DND-41 (cell line): ENCODE results near the gene TBX18.

Source experiments
- ATAC-seq: fragments of 200-7000 bp; cut with Tn5 transposase; 3 replicates; pipeline ENCODE4 v1.9.1; 2021; ENCODE audit warnings: low read depth; ENCODE audit not compliant: insufficient read depth
- DNase-seq: peaks from one replicate; pipeline ENCODE4 v3.0.0-alpha.2; 2020
- H2AFZ ChIP-seq: 2 replicates; pipeline ENCODE4 v1.6.0; 2012; ENCODE audit warnings: low read depth, low read length
- H3K27ac ChIP-seq: 2 replicates; pipeline ENCODE4 v1.5.1; 2012; ENCODE audit warnings: low read length, inconsistent platforms
- H3K27me3 ChIP-seq: fragments of 200-600 bp; sonication (generic); 2 replicates; pipeline ENCODE4 v1.6.0; 2012; ENCODE audit warnings: low read length, mild to moderate bottlenecking, inconsistent platforms; ENCODE audit not compliant: insufficient read depth, poor library complexity
- H3K36me3 ChIP-seq: 2 replicates; pipeline ENCODE4 v1.5.1; 2012; ENCODE audit warnings: low read length, inconsistent platforms; ENCODE audit not compliant: insufficient read depth
- H3K4me1 ChIP-seq: 2 replicates; pipeline ENCODE4 v1.5.1; 2012; ENCODE audit warnings: mild to moderate bottlenecking, low read length; ENCODE audit not compliant: insufficient read depth
- H3K4me2 ChIP-seq: 2 replicates; pipeline ENCODE4 v1.6.0; 2012; ENCODE audit warnings: mild to moderate bottlenecking, moderate library complexity, low read length, inconsistent platforms; ENCODE audit not compliant: insufficient read depth
- H3K4me3 ChIP-seq, 2 experiments: fragments of 200-600 bp in 1 of 2; shearing (Covaris generic) in 1 of 2; 2 replicates each; pipeline ENCODE4 v1.5.1; 2012 to 2016; ENCODE audit warnings: inconsistent platforms in 2 of 2, low read length in 2 of 2, mild to moderate bottlenecking in 2 of 2, low read depth in 1 of 2, moderate library complexity in 1 of 2
- H3K79me2 ChIP-seq: 2 replicates; pipeline ENCODE4 v1.6.0; 2012; ENCODE audit warnings: low read length, inconsistent platforms; ENCODE audit not compliant: insufficient read depth
- H3K9ac ChIP-seq: 2 replicates; pipeline ENCODE4 v1.6.0; 2012; ENCODE audit warnings: low read depth, mild to moderate bottlenecking, inconsistent platforms, low read length, moderate library complexity
- H3K9me3 ChIP-seq: 2 replicates; pipeline ENCODE4 v1.5.1; 2012; ENCODE audit warnings: low read length, moderate library complexity, mild to moderate bottlenecking, inconsistent platforms; ENCODE audit not compliant: insufficient read depth, severe bottlenecking
- H4K20me1 ChIP-seq: 2 replicates; pipeline ENCODE4 v1.6.0; 2012; ENCODE audit warnings: low read length; ENCODE audit not compliant: insufficient read depth
- CTCF ChIP-seq: IDR thresholded peaks from 2 replicates; pipeline ENCODE4 v1.5.1; 2012; ENCODE audit warnings: borderline replicate concordance, low read length, moderate library complexity, mild to moderate bottlenecking; ENCODE audit not compliant: poor library complexity, severe bottlenecking; ENCODE audit errors: extremely low read depth
- EZH2 ChIP-seq: IDR thresholded peaks from 3 replicates; pipeline ENCODE4 v1.6.1; 2012; ENCODE audit warnings: borderline replicate concordance, low read depth, mild to moderate bottlenecking, moderate library complexity, low read length, inconsistent platforms; ENCODE audit not compliant: severe bottlenecking

TBX18 gene

GRCh38 chr6:84808491-84809061 is 44.2 kb upstream of the TBX18 start:
- Histone ChIP-seq H3K27ac (no peak overlapping the region), H3K36me3 (no peaks in the 10 kb centered on the region), H3K4me2 (no peak overlapping the region), H2AFZ (no peak overlapping the region), H3K9ac (no peak overlapping the region), H3K9me3 (no peaks in the 10 kb centered on the region), H4K20me1 (no peaks in the 10 kb centered on the region), H3K79me2 (no peaks in the 10 kb centered on the region), H3K4me1 (0 out of 2 replicates have a peak, but pooled peaks cover 4% of the 10 kb centered on the region), H3K27me3 (no peaks in the 10 kb centered on the region), H3K4me3 (no peak overlapping the region)
- no peak for DNase-seq
- no peak for TF ChIP-seq CTCF
- TF ChIP-seq EZH2, result no peak
- ATAC-seq, result no peak

- H3K27me3 ChIP-seq, result no peaks in the 10 kb centered on the region
- no peak overlapping the region for H2AFZ ChIP-seq
- TF ChIP-seq CTCF (no peak), EZH2 (no peak)
- DNase-seq (no peak), ATAC-seq (no peak)
- H3K9me3 ChIP-seq, result no peaks in the 10 kb centered on the region
- H3K4me1 ChIP-seq, result 0 out of 2 replicates have a peak, but pooled peaks cover 13% of the 10 kb centered on the region
- no peak overlapping the region for H3K27ac ChIP-seq
- no peaks in the 10 kb centered on the region for H4K20me1 ChIP-seq
- no peak overlapping the region for H3K4me2 ChIP-seq
- no peak overlapping the region for H3K9ac ChIP-seq
- H3K79me2 ChIP-seq, result no peaks in the 10 kb centered on the region
- no peak overlapping the region for H3K4me3 ChIP-seq
- no peaks in the 10 kb centered on the region for H3K36me3 ChIP-seq
These were observed 40.7 kb upstream of the TBX18 start for GRCh38 chr6:84805145-84805544.

- Histone ChIP-seq H3K9me3 (no peaks in the 10 kb centered on the region), H2AFZ (no peak overlapping the region), H3K27ac (no peak overlapping the region), H4K20me1 (no peaks in the 10 kb centered on the region), H3K79me2 (no peaks in the 10 kb centered on the region), H3K9ac (no peak overlapping the region), H3K27me3 (no peaks in the 10 kb centered on the region), H3K4me2 (no peak overlapping the region), H3K4me1 (0 out of 2 replicates have a peak, but pooled peaks cover 13% of the 10 kb centered on the region), H3K36me3 (no peaks in the 10 kb centered on the region), H3K4me3 (no peak overlapping the region)
- ATAC-seq, result peak; percentile 65
- no peak for TF ChIP-seq CTCF
- no peak for DNase-seq
These were observed 40.3 kb upstream of the TBX18 start for GRCh38 chr6:84804720-84805119.

- ATAC-seq (peak; percentile 55), DNase-seq (no peak)
- Histone ChIP-seq H2AFZ (no peak overlapping the region), H3K79me2 (no peaks in the 10 kb centered on the region), H3K36me3 (no peaks in the 10 kb centered on the region), H3K27ac (no peak overlapping the region), H3K4me1 (peaks cover 28% of the 10 kb centered on the region), H3K4me3 (no peak overlapping the region), H3K27me3 (no peaks in the 10 kb centered on the region), H3K4me2 (no peak overlapping the region), H3K9me3 (no peaks in the 10 kb centered on the region), H3K9ac (no peak overlapping the region), H4K20me1 (no peaks in the 10 kb centered on the region)
- TF ChIP-seq EZH2 (no peak), CTCF (no peak)
These were observed 36.9 kb upstream of the TBX18 start for GRCh38 chr6:84801250-84801649.
